NCI-H2227 (cell line): Measurements from ENCODE around the gene EIF2S2.
A peak's percentile ranks its signal among the peaks of the same experiment; 100 is the strongest.

Experiments used
- DNase-seq: peaks from one replicate; lab custom pipeline; 2025; ENCODE audit not compliant: unreplicated experiment; lab: John Stamatoyannopoulos, UW

The EIF2S2 gene

DNA sequence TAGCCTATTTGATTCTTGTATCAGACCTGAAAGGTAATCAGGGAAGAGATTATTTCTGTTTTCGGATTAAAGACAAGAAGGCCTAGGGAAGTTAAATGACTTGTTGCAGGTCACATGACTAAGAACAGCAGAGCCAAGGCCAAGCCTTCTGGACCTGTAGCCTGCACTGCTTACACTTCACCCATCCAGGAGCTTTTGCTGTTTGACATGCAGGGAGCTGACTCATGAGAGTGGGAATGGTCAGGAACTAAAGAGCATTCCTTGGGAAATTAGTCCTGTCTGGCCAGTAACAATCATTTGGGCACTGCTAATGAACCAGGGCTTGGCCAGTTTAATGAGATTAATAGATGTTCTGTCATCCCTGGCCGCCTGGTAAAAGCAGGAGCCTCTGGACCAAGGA is 46.8 kb downstream of the EIF2S2 start:
- no peak for DNase-seq

DNA sequence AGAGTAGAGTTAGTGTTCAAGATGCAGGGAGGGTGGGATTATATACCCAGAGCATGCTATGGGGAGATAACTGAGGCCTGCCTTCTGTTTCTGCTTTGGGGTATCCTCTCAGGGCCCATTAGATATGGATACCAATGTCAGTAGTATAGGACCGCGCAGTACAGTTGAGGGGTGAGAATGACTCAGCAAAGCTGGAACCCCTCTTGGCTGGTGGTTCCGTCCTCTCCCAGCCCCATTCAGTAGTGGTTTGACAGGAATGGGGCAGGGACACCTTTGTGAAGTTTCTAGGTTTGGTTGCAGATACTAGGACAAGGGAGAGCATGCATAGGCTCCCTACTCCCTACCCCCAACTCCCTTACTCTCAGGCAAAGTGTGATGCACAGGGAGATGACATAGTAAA is 47.8 kb downstream of the EIF2S2 start:
- no peak for DNase-seq

GRCh38 chr20:34062570-34063482 is 49.2 kb downstream of the EIF2S2 start:
- no peak for DNase-seq

DNA sequence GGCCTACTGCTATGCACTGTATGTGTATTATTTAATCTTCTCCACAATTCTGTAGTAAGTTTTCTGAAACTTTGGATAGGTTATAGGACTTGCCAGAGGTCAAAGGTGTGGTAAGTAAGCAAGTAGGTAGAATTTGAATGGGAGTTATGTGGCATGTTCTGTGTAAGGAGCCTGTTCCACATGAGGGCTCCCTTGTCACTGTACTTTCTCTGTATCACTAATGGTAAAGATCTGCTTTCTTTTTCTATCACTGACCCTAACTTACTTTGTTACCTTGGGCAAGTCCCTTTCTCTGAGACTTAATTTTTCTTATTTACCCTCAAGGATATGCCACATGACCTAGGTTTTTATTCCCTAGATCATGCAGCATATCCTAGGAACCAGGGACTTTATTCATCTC is 50.3 kb downstream of the EIF2S2 start:
- DNase-seq, result no peak

- DNase-seq, result no peak
Measured at GRCh38 chr20:34060970-34061369, 51.1 kb downstream of the EIF2S2 start.

GRCh38 chr20:34058831-34059230 is 53.2 kb downstream of the EIF2S2 start:
- no peak for DNase-seq

DNA sequence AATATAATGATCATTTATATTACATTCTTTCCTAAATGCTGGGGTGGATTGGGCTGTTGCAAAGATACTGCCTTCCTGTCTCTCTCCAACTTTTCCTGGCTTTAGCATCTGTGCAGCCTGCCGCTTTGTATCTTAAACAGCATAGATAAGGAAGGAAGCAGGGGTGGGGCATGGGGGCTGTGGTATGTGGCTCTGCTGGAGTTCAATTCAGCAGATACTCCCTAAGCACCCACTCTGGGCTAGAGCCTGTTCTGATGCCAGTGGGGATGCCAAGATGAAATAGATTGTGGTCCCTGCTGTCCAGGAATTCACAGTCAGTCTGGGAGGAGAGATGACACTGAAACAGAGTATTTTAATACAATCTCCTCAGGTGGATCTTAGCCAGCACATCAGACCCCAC is 56.8 kb downstream of the EIF2S2 start:
- no peak for DNase-seq

DNA sequence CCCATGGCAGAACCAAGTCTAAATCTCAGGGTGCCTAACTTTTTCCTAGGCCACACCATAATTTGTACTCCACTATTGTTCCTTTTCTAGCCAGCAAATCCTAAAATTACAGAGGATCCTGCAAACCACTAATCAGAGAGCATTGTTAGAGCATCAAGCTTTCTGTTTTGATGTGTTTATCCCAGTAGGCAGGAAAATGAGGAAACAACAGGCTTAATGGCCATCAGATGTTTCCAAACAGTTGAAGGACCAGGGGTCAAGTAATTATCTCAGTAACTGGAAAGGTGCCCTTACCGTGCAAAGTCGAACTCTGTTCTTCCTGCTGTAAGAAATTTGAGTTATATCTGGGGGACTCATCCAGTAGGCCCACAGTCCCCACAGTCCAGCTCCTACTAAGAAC is 59.6 kb downstream of the EIF2S2 start:
- peak; percentile 74 for DNase-seq

GRCh38 chr20:34049897-34050695 is 61.9 kb downstream of the EIF2S2 start:
- no peak for DNase-seq

DNA sequence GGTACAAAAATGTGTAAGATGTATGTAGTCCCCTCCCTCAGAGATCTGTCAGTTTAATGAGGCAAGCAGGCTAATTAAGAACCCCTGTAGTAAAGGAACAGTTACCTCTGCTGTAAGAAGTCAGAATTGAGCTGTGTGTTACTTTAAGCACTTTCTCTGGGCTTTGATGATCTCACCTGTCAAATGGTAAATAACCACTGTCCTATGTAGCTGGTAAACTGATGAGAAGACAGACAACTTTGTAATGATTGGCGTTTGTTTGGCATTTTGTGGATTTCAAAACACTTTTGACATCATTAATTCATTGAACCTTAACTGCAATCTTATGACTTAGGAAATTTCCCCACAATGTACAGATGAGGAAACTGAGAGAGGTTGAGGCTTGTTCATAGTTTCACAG is 62.7 kb downstream of the EIF2S2 start:
- DNase-seq, result no peak

DNA sequence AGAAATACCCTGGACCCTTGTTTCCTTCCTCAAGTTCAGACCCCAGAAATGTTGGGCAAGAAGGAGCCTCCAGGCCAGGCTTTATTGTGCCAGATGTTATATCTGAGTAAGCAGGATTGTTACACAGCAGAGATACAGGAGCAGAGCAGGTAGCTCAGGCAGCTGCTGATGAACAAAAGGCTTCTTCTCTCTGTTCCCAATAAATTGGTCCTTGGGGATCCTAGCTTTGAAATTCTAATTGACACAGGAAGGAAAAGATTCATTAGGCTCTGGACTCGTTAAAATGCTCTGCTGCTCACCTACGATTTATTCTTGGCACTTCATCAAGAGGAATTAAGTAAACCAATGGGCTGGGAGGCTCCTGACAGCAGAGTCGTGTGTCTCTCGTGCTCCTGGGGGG is 64.1 kb downstream of the EIF2S2 start:
- no peak for DNase-seq

DNA sequence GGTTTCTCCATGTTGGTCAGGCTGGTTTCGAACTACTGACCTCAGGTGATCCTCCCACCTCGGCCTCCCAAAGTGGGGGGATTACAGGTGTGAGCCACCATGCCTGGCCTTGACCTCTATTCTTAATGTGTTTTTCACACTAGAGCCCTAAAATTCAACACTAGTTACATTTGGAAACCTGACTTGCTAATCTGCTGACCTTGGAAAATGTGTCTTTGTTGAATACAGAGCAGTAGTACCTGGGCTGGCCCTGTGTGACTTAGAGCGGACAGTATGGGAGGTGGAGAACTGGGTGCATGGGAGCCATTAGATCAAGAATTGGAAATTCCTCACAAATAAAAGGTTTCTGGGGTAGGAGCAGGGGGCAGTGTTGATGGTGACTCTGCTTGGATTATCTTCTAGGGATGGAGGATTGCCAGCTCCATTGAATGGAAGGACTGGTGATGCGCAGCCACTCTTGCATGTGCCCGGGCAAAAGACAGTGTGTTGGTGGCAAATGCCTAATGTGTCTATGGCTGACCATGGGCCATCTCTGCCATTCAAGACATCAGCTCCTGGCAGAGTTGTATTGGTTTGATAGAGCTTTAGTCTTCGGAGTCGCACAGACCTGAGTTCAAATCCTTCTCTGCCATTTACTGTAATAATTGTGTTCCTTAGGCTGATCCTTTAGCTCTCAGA is 64.9 kb downstream of the EIF2S2 start:
- no peak for DNase-seq

GRCh38 chr20:34045930-34046725 is 65.9 kb downstream of the EIF2S2 start:
- no peak for DNase-seq

DNA sequence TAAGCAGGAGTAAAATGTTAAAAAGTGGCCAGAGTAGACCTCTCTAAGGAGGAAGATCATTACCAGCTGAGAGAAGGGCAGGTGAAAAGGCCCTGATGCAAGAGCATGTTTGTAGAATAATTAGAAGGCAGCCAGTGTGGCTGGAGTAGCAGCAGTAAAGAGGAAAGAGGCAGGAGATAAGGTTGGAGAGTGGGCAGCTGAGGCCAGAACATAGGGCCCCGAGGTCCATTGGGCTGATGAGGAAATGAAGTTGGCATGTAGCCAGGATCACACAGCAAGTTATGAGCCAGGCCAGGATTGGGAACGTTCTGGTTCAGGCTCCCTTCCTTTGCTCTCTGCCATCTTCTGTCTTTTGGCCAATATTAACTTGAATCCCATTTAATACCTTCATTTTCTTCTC is 66.7 kb downstream of the EIF2S2 start:
- no peak for DNase-seq

GRCh38 chr20:34043025-34043424 is 69.0 kb downstream of the EIF2S2 start:
- no peak for DNase-seq

DNA sequence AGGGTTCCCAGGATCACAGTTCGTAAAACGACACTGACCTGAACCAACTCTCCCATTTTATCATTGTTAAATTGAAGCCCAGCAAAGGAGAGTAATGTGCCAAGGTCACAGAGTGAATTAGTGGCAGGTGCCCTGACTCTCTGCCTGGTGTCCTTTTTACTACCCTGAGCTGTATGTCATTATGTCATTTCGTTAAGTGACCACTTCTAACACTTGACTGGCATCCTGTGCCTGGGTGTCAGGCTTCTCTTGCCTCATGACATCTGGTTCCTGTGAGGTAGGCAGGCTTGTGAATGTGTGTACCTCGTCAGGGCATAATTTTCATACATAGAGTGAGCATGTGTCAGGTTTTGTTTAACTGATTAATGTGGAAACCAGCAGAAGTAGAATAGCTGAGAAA is 69.8 kb downstream of the EIF2S2 start:
- DNase-seq, result peak; percentile 48

- DNase-seq, result no peak
Measured at GRCh38 chr20:34041226-34041625, 70.8 kb downstream of the EIF2S2 start.

GRCh38 chr20:34040300-34040995 is 71.6 kb downstream of the EIF2S2 start:
- DNase-seq, result no peak
